SK-N-DZ (cell line): ENCODE data around the gene KCP.
"Not testable (repeated sequence)": the region's sequence is repeated elsewhere in the genome, so short reads cannot be mapped to it uniquely, and the experiment has no call there.

Source experiments
- DNase-seq: peaks from one replicate; pipeline ENCODE4 v3.0.0-alpha.2; 2015; ENCODE audit warnings: low spot score

Gene KCP

DNA sequence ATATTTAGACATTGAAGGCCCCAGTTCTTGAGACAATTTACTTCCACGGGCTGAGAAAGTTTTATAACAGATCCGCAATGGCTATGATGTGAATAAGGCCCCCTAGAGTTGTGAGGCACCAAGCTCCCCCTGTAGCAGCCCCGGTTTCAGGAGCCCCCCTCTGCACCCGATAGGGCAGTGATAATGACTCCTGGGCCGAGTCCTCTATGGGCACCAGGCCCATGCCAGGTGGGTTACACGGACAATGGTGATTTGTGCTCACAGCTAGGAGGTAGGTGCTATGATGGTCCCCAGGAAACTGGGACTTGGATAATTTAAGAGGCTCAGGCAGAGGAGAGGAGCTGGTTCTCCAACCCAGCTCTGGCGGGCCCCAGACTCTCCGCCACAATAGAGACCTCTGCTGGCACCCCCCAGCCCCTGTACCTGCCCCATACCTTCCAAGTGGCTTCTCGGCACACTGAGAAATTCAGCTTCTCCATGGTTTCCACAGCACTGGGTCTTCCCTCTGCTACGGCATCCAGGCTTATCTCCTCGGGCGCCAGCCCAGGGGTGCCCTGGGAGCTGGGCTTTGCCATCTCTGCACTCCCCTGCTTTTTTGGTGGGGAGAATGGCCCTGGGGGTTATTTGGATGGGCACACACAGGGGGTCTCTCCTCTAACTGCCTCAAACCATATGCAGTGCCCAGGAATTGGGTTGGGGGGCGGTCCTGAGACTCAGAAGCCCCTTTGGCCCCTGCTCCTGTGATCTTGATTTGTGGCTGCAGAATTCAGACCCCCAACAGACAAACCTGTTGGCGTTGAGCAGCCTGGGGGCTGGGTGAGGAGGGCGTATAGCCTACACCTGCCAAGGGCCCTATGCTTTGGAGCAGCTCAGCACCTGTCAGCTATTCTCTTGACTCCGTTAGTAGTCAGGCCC lies 12.2 kb upstream of the KCP start:
- no peak for DNase-seq

DNA sequence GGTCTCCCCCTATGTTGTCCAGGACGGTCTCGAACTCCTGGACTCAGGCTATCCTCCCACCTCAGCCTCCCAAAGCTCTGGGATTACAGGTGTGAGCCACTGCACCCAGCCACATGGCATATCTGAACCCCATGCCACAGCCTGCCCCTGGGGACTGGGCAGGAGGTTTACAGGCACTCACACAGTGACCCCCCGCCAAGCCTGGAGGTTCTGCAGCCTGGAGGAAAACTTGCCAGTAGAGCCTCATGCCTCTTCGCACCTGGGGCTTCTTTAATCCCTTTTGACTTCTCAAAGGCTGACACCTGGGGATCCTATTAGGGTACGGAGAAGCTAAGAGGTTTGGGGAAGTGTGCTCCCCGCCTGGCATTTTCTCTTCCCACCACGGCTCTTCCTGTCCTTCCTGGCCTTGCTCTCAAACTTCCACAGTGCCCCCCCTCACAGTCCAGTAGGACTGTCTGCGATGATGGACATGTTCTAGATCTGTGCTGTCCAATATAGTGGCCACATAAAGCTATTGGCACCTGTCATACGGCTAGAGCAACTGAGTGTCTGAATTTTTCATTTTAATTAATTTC lies 11.4 kb upstream of the KCP start:
- DNase-seq: no peak

DNA sequence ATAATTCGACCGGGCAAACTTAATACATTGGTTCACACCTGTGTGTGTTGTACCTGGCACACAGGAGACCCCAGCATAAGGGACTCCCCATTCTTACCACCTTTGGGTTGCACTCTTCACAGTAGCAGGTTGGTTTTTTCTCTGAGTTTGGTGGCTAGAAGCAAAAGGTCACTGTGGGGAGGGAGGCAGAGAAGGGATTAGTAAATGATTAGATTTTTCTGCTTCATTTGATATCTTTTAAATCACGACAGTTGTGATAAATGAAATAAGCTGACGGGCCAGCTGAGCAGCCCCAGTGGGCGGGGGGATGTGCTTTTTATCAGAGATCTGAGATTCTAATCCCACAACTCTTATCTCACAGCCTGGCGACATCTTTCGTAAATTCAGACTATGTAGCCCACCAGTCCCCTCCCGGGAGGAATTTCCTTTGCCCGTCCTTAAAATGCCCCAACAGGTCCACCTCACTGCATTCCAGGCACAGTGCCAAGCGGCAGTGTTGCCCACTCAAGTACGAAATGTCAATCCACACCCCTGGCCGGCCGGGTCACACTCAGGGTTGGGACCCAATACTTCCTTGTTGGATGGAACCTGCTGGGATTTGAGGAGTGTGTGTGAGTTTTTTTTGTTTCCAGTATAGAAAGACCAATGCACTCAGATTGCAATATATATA lies 10.5 kb upstream of the KCP start:
- no peak for DNase-seq

DNA sequence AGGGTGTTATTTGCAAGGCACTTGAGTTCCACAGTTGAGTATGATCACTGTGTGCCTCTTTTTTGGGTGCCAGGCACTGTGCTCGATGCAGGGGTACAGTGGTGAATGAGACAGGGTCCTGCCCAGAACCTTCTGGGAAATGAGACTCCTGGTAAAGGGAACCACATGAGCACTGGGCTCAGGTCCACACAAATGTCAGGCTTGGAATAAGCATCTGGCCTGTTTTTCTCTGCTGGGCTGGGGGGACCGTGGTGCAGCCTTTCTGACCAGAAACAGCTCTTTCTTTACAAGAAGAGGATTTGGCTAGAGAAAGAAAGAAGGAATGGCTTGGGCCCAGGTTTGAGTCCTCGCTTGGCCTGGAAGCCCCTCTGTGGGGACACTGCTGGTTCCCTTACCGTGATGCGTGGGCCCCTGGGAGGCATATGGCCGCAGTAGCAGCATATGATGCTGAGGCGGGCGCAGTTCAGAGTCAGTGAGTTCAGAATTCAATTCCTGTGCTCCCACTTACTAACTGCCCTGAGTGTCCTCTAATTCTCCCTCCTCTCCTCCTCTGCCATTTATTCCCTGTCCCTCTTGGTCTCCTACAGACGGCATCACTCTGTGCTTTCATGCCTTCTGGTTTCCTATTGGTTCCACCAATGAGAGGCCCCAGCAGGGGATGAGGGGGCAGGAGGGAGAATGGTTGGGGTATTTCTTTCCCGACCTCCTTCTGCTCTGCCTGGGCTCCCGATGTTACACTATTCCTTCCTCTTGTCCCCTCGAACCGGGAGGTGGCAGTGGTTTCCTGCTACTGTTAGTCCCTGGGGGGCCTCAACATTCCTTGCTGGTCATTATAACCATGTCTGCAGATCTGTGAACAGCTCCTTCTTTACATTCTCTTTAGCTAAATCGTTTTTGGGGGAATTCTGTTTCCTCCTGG lies 9.6 kb upstream of the KCP start:
- peak; percentile 41 for DNase-seq

DNA sequence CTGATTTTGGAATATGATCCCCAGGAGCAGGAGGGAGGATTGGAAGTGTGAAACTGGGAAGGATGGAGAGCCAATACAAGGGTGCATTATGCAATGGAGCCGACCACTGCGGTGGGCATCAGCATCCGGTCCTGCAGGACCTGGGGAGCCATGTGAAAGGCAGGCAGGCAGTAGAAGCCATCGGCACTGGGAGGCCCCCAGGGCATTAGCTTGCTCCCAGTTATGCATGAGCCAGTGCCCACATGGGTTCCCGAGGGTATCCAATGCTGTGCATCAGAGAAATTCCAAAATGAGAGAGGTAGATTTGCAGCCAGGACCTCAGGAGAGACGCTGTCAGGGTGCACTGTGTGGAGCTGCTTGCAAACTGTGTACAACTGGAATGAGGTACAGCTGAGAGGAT lies 8.7 kb upstream of the KCP start:
- DNase-seq: no peak

DNA sequence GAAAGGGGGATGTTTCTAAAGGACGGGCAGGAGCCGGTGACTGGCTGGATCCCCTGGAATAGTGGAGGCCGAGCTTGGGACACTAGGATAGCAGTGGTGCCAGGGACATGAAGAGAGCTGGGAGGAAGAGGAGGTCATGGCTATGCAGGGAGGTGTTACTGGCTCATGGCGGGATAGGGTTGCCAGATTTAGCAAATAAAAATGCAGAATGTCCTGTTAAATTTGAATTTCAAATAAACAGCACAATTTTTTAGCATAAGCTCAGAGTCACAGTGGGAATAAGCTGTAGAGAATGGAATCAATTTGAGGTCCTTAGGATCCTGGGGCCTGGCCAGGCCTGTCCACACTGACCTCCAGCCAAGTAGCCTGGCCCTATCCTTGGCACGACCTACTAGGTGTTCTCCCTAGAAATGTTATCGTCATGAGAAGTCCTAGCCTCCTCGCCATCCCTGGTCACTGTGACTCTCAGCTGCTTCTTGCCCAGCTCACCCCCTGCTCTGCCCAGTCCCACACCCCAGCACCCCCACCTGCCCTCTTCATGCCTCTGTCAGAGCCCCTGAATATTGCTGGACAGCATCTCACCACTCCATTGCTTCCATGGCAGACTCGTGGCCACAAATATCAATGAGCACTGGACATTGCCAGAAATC lies 7.6 kb upstream of the KCP start:
- DNase-seq: no peak

DNA sequence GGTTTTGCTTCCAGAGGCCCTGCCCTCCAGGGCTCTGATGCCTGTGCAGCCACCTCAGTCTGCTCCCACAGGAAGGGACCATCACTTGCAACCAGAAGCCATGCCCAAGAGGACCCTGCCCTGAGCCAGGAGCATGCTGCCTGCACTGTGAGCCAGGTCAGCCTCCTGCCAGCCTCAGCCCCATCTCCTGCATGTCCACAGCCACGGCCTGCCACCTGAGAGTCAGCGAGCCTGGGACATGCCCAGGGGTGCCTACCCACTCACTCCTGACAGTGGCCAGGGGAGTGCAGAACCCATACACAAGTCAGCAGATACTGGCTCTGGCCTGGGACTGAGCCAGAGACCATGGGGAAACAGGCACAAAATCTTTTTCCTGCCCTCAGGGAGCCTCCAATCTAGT lies 6.6 kb upstream of the KCP start:
- no peak for DNase-seq

DNA sequence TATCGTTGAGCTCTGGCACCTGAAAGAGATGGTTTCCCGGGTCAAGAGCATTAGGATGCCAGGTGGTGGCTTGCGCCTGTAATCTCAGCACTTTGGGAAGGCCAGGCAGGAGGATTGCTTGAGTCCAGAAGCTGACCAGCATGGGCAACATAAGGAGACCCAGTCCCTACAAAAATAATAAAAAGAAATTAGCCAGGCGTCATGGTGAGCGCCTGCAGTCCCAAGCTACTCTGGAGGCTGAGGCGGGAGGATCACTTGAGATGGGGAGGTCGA lies 6.1 kb upstream of the KCP start:
- no peak for DNase-seq

DNA sequence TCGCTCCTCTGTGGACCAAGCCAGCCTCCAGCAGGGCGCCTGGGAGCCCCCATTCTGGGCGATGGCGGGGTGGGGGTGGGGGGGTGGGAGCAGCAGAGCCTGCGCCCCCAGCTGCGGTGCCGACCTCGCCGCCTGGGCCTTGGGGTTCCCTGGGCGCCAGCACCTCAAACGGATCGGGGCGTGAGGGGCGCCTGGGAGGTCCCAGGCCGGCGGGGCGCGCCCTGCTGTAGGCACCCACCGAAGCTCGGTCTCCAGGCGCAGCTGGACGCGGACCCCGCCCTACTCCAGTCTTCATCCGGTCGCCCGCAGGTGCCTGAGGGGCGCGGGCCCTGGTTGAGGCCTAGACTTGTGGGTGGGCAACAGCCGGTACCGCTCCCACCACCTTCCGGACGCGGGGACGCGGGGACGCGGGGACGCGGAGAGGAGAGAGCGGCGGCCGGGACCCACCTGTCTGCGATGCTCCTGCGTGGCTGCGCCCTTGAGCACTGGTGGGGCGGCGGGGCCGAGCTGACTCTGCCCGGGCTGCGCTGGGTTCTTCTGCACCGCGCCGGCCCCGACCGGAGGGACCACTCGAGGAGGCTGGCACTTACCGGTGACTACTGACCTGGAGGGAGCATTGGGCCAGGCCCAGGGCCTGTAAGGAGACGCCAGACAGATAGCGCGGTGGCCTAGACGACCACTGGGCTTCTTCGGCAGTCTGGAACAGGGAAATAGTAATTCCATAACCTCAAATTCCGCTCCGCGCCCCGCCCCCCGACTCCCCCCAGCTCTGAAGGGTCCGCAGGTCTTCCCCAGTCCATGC lies 5.5 kb upstream of the KCP start:
- no peak for DNase-seq

DNA sequence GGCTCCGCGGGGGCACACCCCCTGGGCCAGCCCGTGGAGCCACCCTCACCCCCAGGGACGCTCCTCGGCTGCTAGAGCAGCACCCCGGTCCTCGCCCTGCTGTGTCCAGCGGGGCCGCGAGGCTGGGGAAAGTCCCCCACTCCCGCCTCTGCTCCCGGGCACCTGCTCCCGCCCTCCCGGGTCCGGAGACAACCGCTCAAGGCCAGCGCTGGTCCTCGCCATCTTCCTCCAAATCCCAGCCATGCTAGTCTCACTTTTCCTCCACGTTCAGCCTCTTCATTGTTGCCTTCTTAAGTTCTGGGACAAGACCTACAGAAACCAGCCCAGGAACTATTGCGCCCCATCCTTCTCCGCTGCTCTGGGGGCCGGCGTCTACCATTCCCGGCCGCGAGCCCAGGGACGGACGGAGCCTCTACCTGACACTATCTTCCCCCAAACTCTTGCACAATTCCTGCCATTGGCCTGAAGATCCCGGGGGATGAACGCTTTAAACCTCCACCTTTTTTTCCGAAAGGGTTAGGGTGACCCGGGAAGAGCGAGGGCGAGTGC lies 4.8 kb upstream of the KCP start:
- DNase-seq: no peak

DNA sequence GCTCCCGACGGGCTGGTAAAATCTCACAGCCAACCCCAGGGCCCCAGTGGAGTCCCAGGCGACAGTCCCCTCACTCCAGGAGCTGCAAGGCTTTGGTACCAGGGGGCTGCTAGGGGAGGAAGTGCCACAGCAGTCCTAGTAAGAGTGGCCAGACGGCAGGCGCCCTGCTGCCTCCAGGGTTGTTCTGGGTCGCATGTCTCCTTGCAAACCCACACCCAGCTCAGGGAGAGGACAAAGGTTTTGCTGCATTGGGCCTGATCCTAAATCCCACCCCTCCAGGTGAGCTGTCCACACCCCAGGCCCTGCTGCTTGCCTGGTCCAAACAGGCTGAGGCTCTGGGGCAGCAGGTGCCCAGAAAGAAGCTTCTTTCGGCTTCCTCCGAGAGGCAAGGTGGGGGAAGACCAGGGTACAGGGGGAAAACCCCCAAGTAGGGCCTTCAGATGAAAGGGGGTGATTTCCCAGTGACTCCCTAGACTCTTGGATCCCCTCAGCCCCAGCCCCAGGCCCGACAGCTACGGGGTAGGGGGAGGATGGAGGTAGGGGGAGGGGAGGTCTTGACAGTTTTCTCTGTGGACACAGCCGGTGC lies 4.2 kb upstream of the KCP start:
- DNase-seq: peak; percentile 56

DNA sequence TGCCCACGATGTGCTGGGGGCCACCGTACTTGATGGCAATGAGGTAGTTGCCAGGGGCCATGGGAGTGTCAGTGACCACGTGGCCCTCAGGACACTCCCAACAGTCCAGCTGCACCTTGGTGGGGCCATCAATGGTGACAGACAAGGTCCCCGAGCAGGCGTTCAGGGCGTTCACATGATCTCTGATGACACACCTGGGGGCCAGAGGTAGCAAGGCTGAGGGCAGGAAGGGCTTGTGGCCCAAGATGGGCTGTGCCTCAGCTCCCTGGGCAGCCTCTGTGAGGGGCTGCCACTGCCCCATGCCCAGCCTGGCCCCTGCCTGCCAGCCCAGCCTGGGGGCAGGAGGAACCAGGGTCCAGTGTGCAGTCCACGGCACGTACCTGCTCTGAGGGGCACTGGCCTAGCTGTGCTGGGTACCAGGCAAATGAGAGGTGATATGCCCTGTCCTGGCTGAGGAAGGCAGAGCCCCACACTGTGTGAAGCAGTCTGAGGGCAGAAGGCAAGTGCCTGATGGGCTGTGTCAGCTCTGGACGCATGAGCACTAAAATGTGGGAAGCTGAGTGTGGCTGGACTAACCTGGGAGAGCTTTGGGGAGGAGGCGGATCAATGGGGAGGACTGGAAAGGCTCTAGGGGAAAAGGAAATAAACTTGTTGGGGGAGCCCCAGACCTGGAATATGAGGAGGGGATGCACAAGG lies 3.5 kb upstream of the KCP start:
- DNase-seq: no peak

DNA sequence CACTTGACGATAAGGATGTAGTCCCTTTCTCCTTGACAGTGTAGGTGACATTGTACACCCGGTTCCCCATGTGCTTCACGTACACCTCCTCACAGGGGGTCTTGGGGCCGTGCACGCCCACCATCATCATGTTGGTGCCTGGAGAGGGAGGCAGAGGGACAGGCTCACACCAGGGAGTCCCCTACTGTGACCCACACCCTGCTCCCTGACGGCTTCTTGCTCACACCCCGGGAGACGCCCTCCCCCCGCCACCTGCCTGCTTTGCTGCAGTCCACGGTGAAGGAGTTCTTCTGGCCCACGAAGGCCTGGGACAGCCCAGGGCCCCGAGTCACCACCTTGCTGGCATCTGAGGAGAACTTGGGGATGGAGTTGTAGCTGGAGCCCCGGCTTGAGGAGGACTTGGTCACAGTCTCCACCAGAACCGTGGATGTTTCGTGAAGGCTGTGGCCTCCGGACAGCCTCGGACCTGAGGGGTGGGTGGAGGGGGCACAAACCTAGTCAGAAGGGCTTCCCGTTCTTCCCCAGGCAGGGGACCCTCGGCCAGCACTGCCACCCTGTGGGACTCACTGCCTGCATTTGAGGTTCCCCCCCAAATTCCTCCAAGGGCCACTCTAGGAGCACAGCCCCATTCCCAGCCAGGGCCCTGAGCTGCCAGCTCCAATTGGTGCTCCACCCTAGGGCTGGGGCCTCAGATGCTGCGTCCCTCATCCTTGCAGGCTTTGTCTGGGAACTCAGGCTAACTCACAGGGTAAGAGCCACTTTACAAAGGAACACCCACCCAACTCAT lies 2.4 kb upstream of the KCP start:
- not testable (repeated sequence) for DNase-seq

DNA sequence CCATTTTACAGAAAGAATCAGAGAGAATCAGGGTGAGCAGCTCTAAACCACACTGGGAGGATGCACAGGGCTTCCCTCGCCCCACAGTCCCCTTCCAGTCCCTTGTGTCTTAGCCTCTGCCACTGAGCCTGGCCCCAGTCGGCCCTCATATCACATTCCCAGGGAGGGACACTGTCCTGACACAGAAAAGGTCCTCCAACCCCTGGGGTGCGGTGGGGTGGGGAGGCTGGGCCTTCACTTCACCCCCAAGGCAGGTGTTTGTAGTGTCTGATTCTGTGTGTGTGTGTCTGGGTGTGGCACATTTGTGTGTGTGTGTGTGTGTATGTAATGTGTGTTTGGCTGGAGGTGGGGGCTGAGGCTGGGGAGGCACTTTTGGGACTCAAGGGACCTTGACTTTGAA lies 1.8 kb upstream of the KCP start:
- no peak for DNase-seq

DNA sequence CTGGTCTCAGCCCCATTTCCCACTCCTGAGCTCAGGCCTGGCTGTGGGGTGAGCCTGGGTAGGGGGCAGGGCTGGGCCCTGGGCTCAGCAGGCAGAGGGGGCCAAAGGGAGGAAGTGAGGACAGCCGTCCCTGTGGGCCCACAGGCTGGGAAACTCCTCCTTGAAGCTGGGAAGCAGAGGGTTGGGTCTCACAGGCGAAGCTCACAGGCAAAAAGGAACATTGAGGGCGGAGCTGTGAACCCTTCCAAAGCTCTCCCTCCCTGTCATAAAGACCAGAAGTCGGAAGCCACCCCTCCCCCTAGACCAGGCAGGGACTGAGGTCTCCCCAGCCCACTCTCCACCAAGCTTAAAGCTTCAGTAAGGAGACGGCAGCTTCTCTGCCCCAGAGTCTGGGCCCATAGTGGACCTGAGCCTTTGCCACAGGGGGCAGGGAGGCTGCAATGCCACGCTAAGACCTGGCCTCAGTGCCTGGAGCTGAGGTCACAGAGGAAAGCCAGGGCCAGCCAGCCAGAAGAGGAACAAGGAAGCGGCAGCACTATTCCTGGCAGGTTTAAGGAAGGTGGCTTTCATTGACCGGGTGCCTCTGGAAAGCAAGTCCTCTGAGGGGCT lies 1.0 kb upstream of the KCP start:
- peak; percentile 91 for DNase-seq

DNA sequence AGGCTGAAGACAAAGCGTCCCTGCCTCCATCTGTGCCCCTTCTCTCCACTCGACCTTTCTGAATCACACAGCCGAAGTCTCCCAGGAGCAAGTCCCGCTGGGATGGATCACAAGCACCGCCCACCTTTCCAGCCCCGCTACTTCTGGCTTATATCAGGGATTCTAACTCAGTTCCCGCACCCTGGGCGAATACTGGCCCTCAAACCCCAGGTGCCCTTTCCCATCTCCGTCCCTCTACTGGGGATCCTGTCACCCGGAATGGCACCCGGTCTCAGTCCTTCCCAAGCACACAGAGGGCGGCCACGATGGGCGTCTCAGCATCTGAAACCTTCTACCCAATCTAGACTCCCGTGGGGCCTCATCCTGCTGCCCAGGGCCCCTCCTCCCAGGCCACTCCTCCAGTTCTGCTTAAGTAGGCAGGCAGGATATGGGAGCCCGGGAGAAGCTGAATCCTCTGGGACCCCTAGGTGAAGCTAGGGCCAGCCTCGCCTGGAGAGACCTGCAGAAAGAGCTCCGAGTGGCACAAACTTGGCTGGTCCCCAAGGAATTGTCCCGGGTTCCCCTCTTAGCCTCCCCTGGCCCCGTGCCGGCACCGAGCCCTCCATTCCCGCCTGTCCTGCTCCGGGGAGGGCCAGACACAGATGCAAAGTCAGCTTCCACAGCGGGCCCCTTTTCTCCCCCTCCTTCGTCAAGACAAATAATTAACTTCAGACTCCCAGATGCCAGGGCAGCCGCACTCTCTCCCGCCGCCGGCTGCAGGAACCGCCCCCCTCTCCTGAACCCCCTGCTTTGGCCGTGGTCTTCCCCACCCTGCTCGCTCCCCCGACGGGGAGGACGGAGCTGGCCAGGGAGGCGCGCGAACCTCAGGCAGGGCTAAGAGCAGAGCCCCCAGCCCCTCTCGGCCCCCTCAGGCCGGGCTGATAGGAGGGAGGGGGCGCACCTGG lies 612 bp downstream of the KCP start:
- peak; percentile 92 for DNase-seq
